CD14-positive monocyte (primary cell): Measurements from ENCODE around the gene NRROS. TPM values are rescaled to one million over a fixed set of nuclear protein-coding genes. Genes with fewer than 3 reads are reported as not detected.
"Not testable (repeated sequence)": the region's sequence is repeated elsewhere in the genome, so short reads cannot be mapped to it uniquely, and the experiment has no call there.

Source experiments
- DNase-seq, 3 donors: peaks; one replicate each; pipeline ENCODE4 v3.0.0-alpha.2; 2011 to 2022
- H2AFZ ChIP-seq: 2 replicates; pipeline ENCODE4 v1.6.0; 2012; ENCODE audit warnings: mild to moderate bottlenecking, low read depth, low read length, inconsistent platforms; ENCODE audit not compliant: insufficient read depth, poor library complexity, severe bottlenecking
- H3K27ac ChIP-seq, 2 donors: 1 replicate in 1 of 2; 2 replicates in 1 of 2; pipeline ENCODE4 v1.5.1; 2012 to 2013; ENCODE audit warnings: low read length in 2 of 2, control low read depth in 1 of 2, inconsistent platforms in 1 of 2, low read depth in 1 of 2, mild to moderate bottlenecking in 1 of 2
- H3K27me3 ChIP-seq, 2 donors: one replicate each; pipeline versions ENCODE4 v1.6.0 to v1.6.1; 2011 to 2013; ENCODE audit warnings: low read length in 2 of 2; ENCODE audit not compliant: control insufficient read depth in 2 of 2, insufficient read depth in 2 of 2
- H3K36me3 ChIP-seq, 2 donors: replicated peaks in 1 of 2; 1 replicate in 1 of 2; 2 replicates in 1 of 2; pipeline versions ENCODE4 v1.5.1 to v1.6.1; 2012 to 2013; ENCODE audit warnings: low read length in 2 of 2, control low read depth in 1 of 2, inconsistent platforms in 1 of 2, mild to moderate bottlenecking in 1 of 2; ENCODE audit not compliant: insufficient read depth in 2 of 2, control insufficient read depth in 1 of 2
- H3K4me1 ChIP-seq, 2 donors: 1 replicate in 1 of 2; 2 replicates in 1 of 2; pipeline versions ENCODE4 v1.5.1 to v1.6.1; 2012 to 2013; ENCODE audit warnings: low read length in 2 of 2, control low read depth in 1 of 2, inconsistent platforms in 1 of 2, mild to moderate bottlenecking in 1 of 2, moderate library complexity in 1 of 2; ENCODE audit not compliant: insufficient read depth in 2 of 2, control insufficient read depth in 1 of 2
- H3K4me2 ChIP-seq: replicated peaks from 2 replicates; pipeline ENCODE3; 2012; ENCODE audit warnings: low read length, moderate library complexity, mild to moderate bottlenecking; ENCODE audit not compliant: poor library complexity, severe bottlenecking; ENCODE audit errors: extremely low read depth
- H3K4me3 ChIP-seq, 3 experiments: fragments of 200-600 bp in 1 of 3; sonication (generic) in 1 of 3; replicated peaks in 1 of 3; 1 replicate in 2 of 3; 2 replicates in 1 of 3; pipeline ENCODE4 v1.5.1; 2011 to 2013; ENCODE audit warnings: low read length in 3 of 3, mild to moderate bottlenecking in 3 of 3, control low read depth in 2 of 3, low read depth in 2 of 3, inconsistent platforms in 1 of 3, moderate library complexity in 1 of 3
- H3K79me2 ChIP-seq: 2 replicates; pipeline ENCODE4 v1.6.0; 2012; ENCODE audit warnings: mild to moderate bottlenecking, control low read depth, inconsistent platforms, low read length, moderate library complexity; ENCODE audit not compliant: insufficient read depth
- H3K9ac ChIP-seq: 2 replicates; pipeline ENCODE4 v1.6.0; 2017; ENCODE audit warnings: low read length, mild to moderate bottlenecking; ENCODE audit not compliant: insufficient read depth, poor library complexity, severe bottlenecking
- H3K9me3 ChIP-seq, 2 donors: replicated peaks in 1 of 2; 1 replicate in 1 of 2; 2 replicates in 1 of 2; pipeline versions ENCODE4 v1.5.1 to v1.6.1; 2012 to 2013; ENCODE audit warnings: low read length in 2 of 2, control low read depth in 1 of 2; ENCODE audit not compliant: control insufficient read depth in 1 of 2, insufficient read depth in 1 of 2
- H4K20me1 ChIP-seq: 2 replicates; pipeline ENCODE4 v1.6.0; 2012; ENCODE audit warnings: mild to moderate bottlenecking, low read length, control low read depth, moderate library complexity; ENCODE audit not compliant: insufficient read depth
- H3K27ac Mint-ChIP-seq, 7 donors: one replicate each; pipeline ENCODE4 v1.8.0; 2020; ENCODE audit warnings: mild to moderate bottlenecking in 7 of 7, mixed read lengths in 7 of 7, moderate library complexity in 6 of 7, inconsistent platforms in 2 of 7
- H3K27me3 Mint-ChIP-seq, 3 donors: one replicate each; pipeline ENCODE4 v1.8.0; 2021 to 2022; ENCODE audit warnings: low read depth in 3 of 3, mild to moderate bottlenecking in 3 of 3, mixed read lengths in 3 of 3, moderate library complexity in 3 of 3, inconsistent platforms in 1 of 3
- H3K36me3 Mint-ChIP-seq, 2 donors: one replicate each; pipeline ENCODE4 v1.8.0; 2020; ENCODE audit warnings: mixed read lengths in 2 of 2, inconsistent platforms in 1 of 2, mild to moderate bottlenecking in 1 of 2
- H3K4me1 Mint-ChIP-seq: one replicate; pipeline ENCODE4 v1.8.0; 2020; ENCODE audit warnings: mild to moderate bottlenecking, mixed read lengths
- H3K4me3 Mint-ChIP-seq, 2 donors: one replicate each; pipeline ENCODE4 v1.8.0; 2020; ENCODE audit warnings: mild to moderate bottlenecking in 2 of 2, mixed read lengths in 2 of 2, moderate library complexity in 1 of 2
- H3K9me3 Mint-ChIP-seq, 7 donors: one replicate each; pipeline ENCODE4 v1.8.0; 2020 to 2022; ENCODE audit warnings: mixed read lengths in 7 of 7, mild to moderate bottlenecking in 6 of 7, moderate library complexity in 6 of 7, inconsistent platforms in 2 of 7
- WGBS: methylation state at CpG from one replicate; pipeline ENCODE4 v1.1.5; 2013; ENCODE audit warnings: missing lambda C conversion rate; ENCODE audit not compliant: insufficient coverage; 5-methylcytosine and 5-hydroxymethylcytosine counted together
- intact Hi-C, 2 donors: fragments of 100-400 bp; cut with micrococcal nuclease; formaldehyde crosslinking; loops; one replicate each; pipeline versions ENCODE4 v1.15.0 to v1.15.1; 2023
- polyA plus RNA-seq, 3 donors: library from polyadenylated mRNA; depleted of rRNA in 1 of 3; unstranded in 2 of 3; stranded (reverse) in 1 of 3; fragments of 300-500 nt in 2 of 3; fragments of >200 nt in 1 of 3; fragmentation: Illumina TruSeq in 2 of 3; gene quantifications; 1 replicate in 2 of 3; 2 replicates in 1 of 3; pipeline ENCODE4 v1.2.3, GENCODE V29; 2012 to 2021
- TF ChIP-seq, protein P1 (sequence below): fragments of 200-600 bp; IDR thresholded peaks from one replicate; pipeline ENCODE4 v1.8.0; 2022; ENCODE audit warnings: antibody characterized with exemption, mild to moderate bottlenecking

The NRROS gene
- polyA plus RNA-seq, 3 donors: 5.9 to 109 (median 7.5) TPM

- Histone ChIP-seq H3K79me2 (peaks cover 8% of the 10 kb centered on the region), H3K4me2 (peak overlapping the region; percentile 48), H3K27me3 (no peaks in the 10 kb centered on the region), H4K20me1 (no peaks in the 10 kb centered on the region), H3K9ac (no peak overlapping the region), H3K27ac (peak overlapping the region; percentile 20 to 30), H3K36me3 (no peaks in the 10 kb centered on the region), H3K9me3 (no peaks in the 10 kb centered on the region), H3K4me3 (peak overlapping the region in 1 of 3 experiments; percentile 26), H2AFZ (peak overlapping the region; percentile 84), H3K4me1 (peaks cover 32 to 39% of the 10 kb centered on the region in 2 donors)
- intact Hi-C loops: no loop called here
- peaks cover 0 to 2% (median 0%) of the 10 kb centered on the region in 7 donors for H3K9me3 Mint-ChIP-seq
- H3K4me3 Mint-ChIP-seq: peak overlapping the region; percentile 55 to 59
- no peaks in the 10 kb centered on the region for H3K36me3 Mint-ChIP-seq
- H3K4me1 Mint-ChIP-seq: peaks cover 35% of the 10 kb centered on the region
- TF ChIP-seq, protein P1, sequence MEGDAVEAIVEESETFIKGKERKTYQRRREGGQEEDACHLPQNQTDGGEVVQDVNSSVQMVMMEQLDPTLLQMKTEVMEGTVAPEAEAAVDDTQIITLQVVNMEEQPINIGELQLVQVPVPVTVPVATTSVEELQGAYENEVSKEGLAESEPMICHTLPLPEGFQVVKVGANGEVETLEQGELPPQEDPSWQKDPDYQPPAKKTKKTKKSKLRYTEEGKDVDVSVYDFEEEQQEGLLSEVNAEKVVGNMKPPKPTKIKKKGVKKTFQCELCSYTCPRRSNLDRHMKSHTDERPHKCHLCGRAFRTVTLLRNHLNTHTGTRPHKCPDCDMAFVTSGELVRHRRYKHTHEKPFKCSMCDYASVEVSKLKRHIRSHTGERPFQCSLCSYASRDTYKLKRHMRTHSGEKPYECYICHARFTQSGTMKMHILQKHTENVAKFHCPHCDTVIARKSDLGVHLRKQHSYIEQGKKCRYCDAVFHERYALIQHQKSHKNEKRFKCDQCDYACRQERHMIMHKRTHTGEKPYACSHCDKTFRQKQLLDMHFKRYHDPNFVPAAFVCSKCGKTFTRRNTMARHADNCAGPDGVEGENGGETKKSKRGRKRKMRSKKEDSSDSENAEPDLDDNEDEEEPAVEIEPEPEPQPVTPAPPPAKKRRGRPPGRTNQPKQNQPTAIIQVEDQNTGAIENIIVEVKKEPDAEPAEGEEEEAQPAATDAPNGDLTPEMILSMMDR: no peak
- peak overlapping the region; percentile 51 to 89 (median 83) for H3K27ac Mint-ChIP-seq
- DNase-seq: no peak
- 25% methylated on average over 4 of the region's 10 CpGs for WGBS
- H3K27me3 Mint-ChIP-seq: peaks cover 0 to 2% (median 0%) of the 10 kb centered on the region in 3 donors
Observed at GRCh38 chr3:196611761-196612483, 27.6 kb upstream of the NRROS start.

GRCh38 chr3:196615234-196615633, 24.3 kb upstream of the NRROS start:
- peaks cover 54 to 59% of the 10 kb centered on the region in 2 donors for H3K4me1 ChIP-seq
- H3K4me1 Mint-ChIP-seq: peaks cover 52% of the 10 kb centered on the region
- WGBS: no CpG with 5 or more reads among the region's 6 CpGs
- H3K36me3 Mint-ChIP-seq, H4K20me1 ChIP-seq, intact Hi-C loops, H3K27ac Mint-ChIP-seq, DNase-seq, H3K36me3 ChIP-seq, H3K4me3 ChIP-seq, H3K4me2 ChIP-seq, H2AFZ ChIP-seq, H3K27me3 Mint-ChIP-seq, H3K4me3 Mint-ChIP-seq, H3K27me3 ChIP-seq, H3K9ac ChIP-seq, H3K27ac ChIP-seq, H3K9me3 ChIP-seq, H3K9me3 Mint-ChIP-seq: not testable (repeated sequence)
- peaks cover 10% of the 10 kb centered on the region for H3K79me2 ChIP-seq
